ENCODE data around the gene C11orf52. TPM values are rescaled to one million over a fixed set of nuclear protein-coding genes. Genes with fewer than 3 reads are reported as not detected.
A peak's percentile ranks its signal among the peaks of the same experiment; 100 is the strongest.

C11orf52 gene
- total and polyA plus RNA-seq, 2 of the 13 experiments (the other 11 are each of a cell fraction or from before 2014, with no cell fraction given): 7.4 to 11.0 TPM

DNA sequence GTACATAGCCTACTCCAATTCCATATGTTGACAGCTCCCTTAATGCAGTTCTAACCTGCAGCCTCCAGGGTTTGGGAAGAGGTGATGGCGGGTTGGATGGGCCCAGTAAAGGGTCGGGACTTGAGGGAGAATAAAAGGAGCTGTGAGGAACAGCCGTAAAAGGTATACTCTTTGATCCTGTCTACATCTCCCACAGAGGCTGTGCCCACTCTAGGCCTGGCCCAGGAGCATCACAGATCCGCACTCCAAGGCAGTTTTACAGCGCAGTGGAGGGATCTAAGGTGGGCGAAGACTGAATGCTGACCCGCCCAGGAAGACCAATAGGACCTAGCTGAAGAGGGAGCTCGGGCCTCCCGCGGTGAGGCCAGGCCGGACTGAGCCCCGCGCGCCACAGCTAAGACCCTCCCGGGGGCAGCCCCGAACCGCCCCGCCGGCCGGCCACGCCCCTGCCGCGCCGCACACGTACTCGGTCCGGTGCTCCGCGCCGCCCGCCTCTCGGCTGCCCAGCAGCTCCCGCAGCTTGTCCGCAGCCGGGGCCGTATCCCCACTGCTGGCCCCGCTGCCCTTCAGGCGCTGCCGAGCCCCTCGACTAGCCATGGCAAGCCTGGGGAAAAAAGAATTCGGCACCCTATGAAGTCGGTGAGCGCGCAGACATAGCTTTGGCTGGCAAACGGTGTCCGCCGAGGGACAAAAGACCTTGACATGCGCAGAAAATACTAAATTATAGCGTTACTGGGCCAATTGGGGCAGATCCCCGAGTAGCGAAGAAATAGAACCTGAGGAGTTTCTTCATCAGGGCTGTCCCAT, 47.6 kb upstream of the C11orf52 start, which contains the start of gene ALG9 (continued):
- TF ChIP-seq ZNF335 (CRISPR knock-in tag; IDR thresholded peaks at IDR 0.05): no peak
- TF ChIP-seq MIXL1 (CRISPR knock-in tag; IDR thresholded peaks at IDR 0.05): no peak
- no peak for TF ChIP-seq FOSL1 (CRISPR knock-in tag; IDR thresholded peaks at IDR 0.05; ENCODE audit: borderline replicate concordance)
- TF ChIP-seq ZNF543 (CRISPR knock-in tag; IDR thresholded peaks at IDR 0.05): no peak
- TF ChIP-seq, protein P1, sequence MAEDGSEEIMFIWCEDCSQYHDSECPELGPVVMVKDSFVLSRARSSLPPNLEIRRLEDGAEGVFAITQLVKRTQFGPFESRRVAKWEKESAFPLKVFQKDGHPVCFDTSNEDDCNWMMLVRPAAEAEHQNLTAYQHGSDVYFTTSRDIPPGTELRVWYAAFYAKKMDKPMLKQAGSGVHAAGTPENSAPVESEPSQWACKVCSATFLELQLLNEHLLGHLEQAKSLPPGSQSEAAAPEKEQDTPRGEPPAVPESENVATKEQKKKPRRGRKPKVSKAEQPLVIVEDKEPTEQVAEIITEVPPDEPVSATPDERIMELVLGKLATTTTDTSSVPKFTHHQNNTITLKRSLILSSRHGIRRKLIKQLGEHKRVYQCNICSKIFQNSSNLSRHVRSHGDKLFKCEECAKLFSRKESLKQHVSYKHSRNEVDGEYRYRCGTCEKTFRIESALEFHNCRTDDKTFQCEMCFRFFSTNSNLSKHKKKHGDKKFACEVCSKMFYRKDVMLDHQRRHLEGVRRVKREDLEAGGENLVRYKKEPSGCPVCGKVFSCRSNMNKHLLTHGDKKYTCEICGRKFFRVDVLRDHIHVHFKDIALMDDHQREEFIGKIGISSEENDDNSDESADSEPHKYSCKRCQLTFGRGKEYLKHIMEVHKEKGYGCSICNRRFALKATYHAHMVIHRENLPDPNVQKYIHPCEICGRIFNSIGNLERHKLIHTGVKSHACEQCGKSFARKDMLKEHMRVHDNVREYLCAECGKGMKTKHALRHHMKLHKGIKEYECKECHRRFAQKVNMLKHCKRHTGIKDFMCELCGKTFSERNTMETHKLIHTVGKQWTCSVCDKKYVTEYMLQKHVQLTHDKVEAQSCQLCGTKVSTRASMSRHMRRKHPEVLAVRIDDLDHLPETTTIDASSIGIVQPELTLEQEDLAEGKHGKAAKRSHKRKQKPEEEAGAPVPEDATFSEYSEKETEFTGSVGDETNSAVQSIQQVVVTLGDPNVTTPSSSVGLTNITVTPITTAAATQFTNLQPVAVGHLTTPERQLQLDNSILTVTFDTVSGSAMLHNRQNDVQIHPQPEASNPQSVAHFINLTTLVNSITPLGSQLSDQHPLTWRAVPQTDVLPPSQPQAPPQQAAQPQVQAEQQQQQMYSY (CRISPR knock-in tag; IDR thresholded peaks at IDR 0.05): no peak
- TF ChIP-seq EP300 (IDR thresholded peaks at IDR 0.05; ENCODE audit: low read depth in 2 of 2, low read length in 2 of 2): no peak
- TF ChIP-seq EP300 (CRISPR knock-in tag; IDR thresholded peaks at IDR 0.05; ENCODE audit: borderline replicate concordance): no peak; the same call in 1 of the 2 replicates
- no peak for TF ChIP-seq DPF2 (CRISPR knock-in tag; IDR thresholded peaks at IDR 0.05; ENCODE audit: borderline replicate concordance, low read depth)
- TF ChIP-seq, protein P2, sequence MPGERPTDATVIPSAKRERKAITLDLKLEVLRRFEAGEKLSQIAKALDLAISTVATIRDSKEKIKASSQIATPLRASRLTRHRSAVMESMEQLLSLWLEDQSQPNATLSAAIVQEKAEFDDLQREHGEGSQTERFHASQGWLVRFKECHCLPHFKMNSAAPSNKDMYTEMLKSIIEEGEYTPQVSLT (CRISPR knock-in tag; IDR thresholded peaks at IDR 0.05; ENCODE audit: borderline replicate concordance, low read depth): no peak
- no peak for TF ChIP-seq HCFC1 (IDR thresholded peaks at IDR 0.05; ENCODE audit: low read depth, low read length)
- TF ChIP-seq MED13 (CRISPR knock-in tag; IDR thresholded peaks at IDR 0.05): no peak
- TF ChIP-seq ZNF768 (CRISPR knock-in tag; IDR thresholded peaks at IDR 0.05): peak; percentile 71
- no peak for TF ChIP-seq TOE1 (CRISPR knock-in tag; IDR thresholded peaks at IDR 0.05)
- no peak for TF ChIP-seq NFE2L1 (CRISPR knock-in tag; IDR thresholded peaks at IDR 0.05; ENCODE audit: borderline replicate concordance)
- TF ChIP-seq PAWR (CRISPR knock-in tag; IDR thresholded peaks at IDR 0.05; ENCODE audit: borderline replicate concordance): no peak
- peak; percentile 74; the same call in 1 of the 2 replicates for TF ChIP-seq RFXAP (CRISPR knock-in tag; IDR thresholded peaks at IDR 0.05; ENCODE audit: borderline replicate concordance)
- no peak for TF ChIP-seq ZNF160 (CRISPR knock-in tag; IDR thresholded peaks at IDR 0.05)
- no peak for TF ChIP-seq ZFP41 (CRISPR knock-in tag; IDR thresholded peaks at IDR 0.05; ENCODE audit: borderline replicate concordance)
- peak; percentile 94 for TF ChIP-seq KDM5A (IDR thresholded peaks at IDR 0.05; ENCODE audit: borderline replicate concordance, low read length)
- TF ChIP-seq ZSCAN21 (CRISPR knock-in tag; IDR thresholded peaks at IDR 0.05; ENCODE audit: borderline replicate concordance): peak; percentile 82
- TF ChIP-seq, protein P3, sequence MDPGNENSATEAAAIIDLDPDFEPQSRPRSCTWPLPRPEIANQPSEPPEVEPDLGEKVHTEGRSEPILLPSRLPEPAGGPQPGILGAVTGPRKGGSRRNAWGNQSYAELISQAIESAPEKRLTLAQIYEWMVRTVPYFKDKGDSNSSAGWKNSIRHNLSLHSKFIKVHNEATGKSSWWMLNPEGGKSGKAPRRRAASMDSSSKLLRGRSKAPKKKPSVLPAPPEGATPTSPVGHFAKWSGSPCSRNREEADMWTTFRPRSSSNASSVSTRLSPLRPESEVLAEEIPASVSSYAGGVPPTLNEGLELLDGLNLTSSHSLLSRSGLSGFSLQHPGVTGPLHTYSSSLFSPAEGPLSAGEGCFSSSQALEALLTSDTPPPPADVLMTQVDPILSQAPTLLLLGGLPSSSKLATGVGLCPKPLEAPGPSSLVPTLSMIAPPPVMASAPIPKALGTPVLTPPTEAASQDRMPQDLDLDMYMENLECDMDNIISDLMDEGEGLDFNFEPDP (CRISPR knock-in tag; conservative IDR thresholded peaks at IDR 0.05): no peak
- TF ChIP-seq ZNF724P (CRISPR knock-in tag; IDR thresholded peaks at IDR 0.05; ENCODE audit: borderline replicate concordance): 0 out of 2 replicates have a peak, but pooled peaks have one; percentile 29
- TF ChIP-seq, protein P4, sequence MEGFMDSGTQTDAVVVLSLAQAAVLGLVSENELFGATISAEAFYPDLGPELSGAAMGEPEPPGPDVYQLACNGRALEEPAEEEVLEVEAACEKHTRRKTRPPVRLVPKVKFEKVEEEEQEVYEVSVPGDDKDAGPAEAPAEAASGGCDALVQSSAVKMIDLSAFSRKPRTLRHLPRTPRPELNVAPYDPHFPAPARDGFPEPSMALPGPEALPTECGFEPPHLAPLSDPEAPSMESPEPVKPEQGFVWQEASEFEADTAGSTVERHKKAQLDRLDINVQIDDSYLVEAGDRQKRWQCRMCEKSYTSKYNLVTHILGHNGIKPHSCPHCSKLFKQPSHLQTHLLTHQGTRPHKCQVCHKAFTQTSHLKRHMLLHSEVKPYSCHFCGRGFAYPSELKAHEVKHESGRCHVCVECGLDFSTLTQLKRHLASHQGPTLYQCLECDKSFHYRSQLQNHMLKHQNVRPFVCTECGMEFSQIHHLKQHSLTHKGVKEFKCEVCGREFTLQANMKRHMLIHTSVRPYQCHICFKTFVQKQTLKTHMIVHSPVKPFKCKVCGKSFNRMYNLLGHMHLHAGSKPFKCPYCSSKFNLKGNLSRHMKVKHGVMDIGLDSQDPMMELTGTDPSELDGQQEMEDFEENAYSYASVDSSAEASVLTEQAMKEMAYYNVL (CRISPR knock-in tag; IDR thresholded peaks at IDR 0.05; ENCODE audit: borderline replicate concordance): 0 out of 2 replicates have a peak, but pooled peaks have one; percentile 14
